ENCODE measurements around the gene STAC3. TPM values are rescaled to one million over a fixed set of nuclear protein-coding genes. Genes with fewer than 3 reads are reported as not detected.

Gene STAC3
- total RNA-seq, 6 experiments from 2014 or later = 0.21 to 1.1 (median 0.58) TPM

DNA sequence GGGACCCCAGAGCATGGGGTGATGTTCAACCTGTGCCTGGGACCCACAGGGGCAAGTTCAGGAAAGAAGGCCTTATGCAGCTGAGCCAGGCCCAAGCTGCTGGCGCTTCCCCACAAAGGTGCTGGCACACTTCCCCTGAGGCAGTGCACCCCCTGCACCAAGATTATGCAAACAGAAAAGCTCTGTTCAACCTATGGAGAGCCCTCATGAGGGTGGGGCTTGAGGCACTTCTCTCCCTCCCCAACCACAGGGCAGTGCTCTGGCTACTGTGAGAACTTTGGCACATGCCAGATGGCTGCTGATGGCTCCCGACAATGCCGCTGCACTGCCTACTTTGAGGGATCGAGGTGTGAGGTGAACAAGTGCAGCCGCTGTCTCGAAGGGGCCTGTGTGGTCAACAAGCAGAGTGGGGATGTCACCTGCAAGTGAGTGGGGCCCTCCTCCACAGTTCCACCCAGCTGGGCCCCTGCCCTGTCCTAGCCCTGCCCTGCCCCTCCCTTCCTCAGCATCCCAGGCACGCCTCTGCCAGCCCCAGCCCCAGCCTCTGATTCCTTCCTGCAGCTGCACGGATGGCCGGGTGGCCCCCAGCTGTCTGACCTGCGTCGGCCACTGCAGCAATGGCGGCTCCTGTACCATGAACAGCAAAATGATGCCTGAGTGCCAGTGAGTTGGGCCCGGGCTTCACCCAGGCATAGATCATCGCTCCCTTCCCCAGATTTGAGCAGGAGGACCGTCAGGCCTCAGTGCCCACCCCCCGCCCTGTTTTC lies 39.9 kb downstream of the STAC3 start:
- Mint-ChIP-seq H3K4me3 (no peak overlapping the region), H3K27me3 (ENCODE audit: insufficient read depth) (peaks cover 32% of the 10 kb centered on the region), H3K9me3 (no peaks in the 10 kb centered on the region; the same call in 1 of the 2 replicates), H3K27ac (peak overlapping the region; percentile 31), H3K4me1 (ENCODE audit: low read depth) (peaks cover 24% of the 10 kb centered on the region), H3K36me3 (ENCODE audit: low read depth) (peaks cover 18% of the 10 kb centered on the region; the same call in 1 of the 2 replicates)
- TF ChIP-seq, protein P1, sequence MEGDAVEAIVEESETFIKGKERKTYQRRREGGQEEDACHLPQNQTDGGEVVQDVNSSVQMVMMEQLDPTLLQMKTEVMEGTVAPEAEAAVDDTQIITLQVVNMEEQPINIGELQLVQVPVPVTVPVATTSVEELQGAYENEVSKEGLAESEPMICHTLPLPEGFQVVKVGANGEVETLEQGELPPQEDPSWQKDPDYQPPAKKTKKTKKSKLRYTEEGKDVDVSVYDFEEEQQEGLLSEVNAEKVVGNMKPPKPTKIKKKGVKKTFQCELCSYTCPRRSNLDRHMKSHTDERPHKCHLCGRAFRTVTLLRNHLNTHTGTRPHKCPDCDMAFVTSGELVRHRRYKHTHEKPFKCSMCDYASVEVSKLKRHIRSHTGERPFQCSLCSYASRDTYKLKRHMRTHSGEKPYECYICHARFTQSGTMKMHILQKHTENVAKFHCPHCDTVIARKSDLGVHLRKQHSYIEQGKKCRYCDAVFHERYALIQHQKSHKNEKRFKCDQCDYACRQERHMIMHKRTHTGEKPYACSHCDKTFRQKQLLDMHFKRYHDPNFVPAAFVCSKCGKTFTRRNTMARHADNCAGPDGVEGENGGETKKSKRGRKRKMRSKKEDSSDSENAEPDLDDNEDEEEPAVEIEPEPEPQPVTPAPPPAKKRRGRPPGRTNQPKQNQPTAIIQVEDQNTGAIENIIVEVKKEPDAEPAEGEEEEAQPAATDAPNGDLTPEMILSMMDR (IDR thresholded peaks at IDR 0.05) = no peak
- DNase-seq = no peak

DNA sequence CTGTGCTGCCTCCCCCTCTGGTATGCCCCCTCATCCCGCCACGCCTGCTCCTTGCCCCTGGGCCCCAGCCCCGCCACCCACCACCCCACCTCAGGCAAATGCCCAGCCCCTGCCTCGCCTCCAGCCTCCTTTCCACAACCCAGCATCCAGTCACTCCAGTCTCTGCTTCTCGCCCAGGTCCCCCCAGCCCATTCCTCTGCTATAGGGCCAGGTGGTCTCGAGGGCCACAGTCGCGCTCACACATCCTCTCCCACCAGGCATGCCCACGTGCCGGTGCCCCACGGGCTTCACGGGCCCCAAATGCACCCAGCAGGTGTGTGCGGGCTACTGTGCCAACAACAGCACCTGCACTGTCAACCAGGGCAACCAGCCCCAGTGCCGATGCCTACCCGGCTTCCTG lies 40.5 kb downstream of the STAC3 start:
- no peaks in the 10 kb centered on the region; the same call in 1 of the 2 replicates for H3K9me3 Mint-ChIP-seq
- TF ChIP-seq, protein P1 (IDR thresholded peaks at IDR 0.05) = no peak
- H3K4me1 Mint-ChIP-seq (ENCODE audit: low read depth) = peaks cover 18% of the 10 kb centered on the region
- peaks cover 23% of the 10 kb centered on the region; the same call in 1 of the 2 replicates for H3K36me3 Mint-ChIP-seq (ENCODE audit: low read depth)
- no peak overlapping the region for H3K4me3 Mint-ChIP-seq
- no peak overlapping the region for H3K27ac Mint-ChIP-seq
- no peak for DNase-seq
- peaks cover 26% of the 10 kb centered on the region for H3K27me3 Mint-ChIP-seq (ENCODE audit: insufficient read depth)

DNA sequence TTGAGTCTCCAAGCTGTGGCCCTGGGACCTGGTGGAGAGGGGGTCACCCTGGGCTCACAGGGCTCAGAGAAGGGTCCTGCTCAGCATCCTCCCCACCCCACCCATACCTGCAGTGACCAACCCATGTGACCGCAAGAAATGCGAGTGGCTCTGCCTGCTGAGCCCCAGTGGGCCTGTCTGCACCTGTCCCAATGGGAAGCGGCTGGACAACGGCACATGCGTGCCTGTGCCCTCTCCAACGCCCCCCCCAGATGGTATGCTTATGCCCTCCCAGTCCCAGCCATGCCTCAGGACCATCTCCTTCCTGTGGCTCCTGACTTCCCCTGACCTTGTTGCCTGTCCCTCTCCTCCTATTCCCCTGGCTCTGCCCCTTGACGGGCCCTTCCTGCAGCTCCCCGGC lies 41.1 kb downstream of the STAC3 start:
- no peak for DNase-seq
- 0 out of 2 replicates have a peak overlapping the region, but pooled peaks have one; percentile 11 for H3K4me3 Mint-ChIP-seq
- peak overlapping the region; percentile 25; the same call in 1 of the 2 replicates for H3K27ac Mint-ChIP-seq
- H3K27me3 Mint-ChIP-seq (ENCODE audit: insufficient read depth) = peaks cover 22% of the 10 kb centered on the region
- H3K9me3 Mint-ChIP-seq = no peaks in the 10 kb centered on the region; the same call in 1 of the 2 replicates
- peaks cover 23% of the 10 kb centered on the region; the same call in 1 of the 2 replicates for H3K36me3 Mint-ChIP-seq (ENCODE audit: low read depth)
- peaks cover 15% of the 10 kb centered on the region for H3K4me1 Mint-ChIP-seq (ENCODE audit: low read depth)
- TF ChIP-seq, protein P1 (IDR thresholded peaks at IDR 0.05) = no peak

DNA sequence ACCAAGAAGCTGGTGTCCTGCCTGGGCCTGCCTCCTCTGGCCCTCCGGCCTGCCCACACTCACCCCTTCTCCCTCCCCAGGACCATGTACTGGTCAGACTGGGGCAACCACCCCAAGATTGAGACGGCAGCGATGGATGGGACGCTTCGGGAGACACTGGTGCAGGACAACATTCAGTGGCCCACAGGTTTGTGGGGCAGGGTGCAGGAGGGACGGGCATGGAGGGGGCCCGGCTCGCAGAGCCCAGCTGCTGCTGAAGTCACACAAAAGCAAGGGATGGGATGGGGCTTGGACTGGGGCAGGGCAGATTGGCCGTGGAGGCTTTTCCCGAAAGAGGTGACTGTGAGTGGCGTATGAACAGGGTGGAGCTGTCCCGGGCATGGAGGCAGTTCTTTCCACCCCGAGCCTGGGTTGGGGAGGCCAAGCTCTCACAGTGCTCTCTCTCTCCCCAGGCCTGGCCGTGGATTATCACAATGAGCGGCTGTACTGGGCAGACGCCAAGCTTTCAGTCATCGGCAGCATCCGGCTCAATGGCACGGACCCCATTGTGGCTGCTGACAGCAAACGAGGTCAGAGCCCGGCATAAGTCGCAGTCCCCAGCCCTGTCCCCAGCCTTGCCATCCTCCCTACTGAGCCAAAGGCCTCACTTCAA lies 42.2 kb downstream of the STAC3 start:
- DNase-seq = no peak
- H3K4me3 Mint-ChIP-seq = no peak overlapping the region
- H3K9me3 Mint-ChIP-seq = no peaks in the 10 kb centered on the region; the same call in 1 of the 2 replicates
- peaks cover 19% of the 10 kb centered on the region; the same call in 1 of the 2 replicates for H3K36me3 Mint-ChIP-seq (ENCODE audit: low read depth)
- peaks cover 6% of the 10 kb centered on the region for H3K4me1 Mint-ChIP-seq (ENCODE audit: low read depth)
- H3K27me3 Mint-ChIP-seq (ENCODE audit: insufficient read depth) = peaks cover 13% of the 10 kb centered on the region
- TF ChIP-seq, protein P1 (IDR thresholded peaks at IDR 0.05) = no peak
- no peak overlapping the region; the same call in 1 of the 2 replicates for H3K27ac Mint-ChIP-seq

DNA sequence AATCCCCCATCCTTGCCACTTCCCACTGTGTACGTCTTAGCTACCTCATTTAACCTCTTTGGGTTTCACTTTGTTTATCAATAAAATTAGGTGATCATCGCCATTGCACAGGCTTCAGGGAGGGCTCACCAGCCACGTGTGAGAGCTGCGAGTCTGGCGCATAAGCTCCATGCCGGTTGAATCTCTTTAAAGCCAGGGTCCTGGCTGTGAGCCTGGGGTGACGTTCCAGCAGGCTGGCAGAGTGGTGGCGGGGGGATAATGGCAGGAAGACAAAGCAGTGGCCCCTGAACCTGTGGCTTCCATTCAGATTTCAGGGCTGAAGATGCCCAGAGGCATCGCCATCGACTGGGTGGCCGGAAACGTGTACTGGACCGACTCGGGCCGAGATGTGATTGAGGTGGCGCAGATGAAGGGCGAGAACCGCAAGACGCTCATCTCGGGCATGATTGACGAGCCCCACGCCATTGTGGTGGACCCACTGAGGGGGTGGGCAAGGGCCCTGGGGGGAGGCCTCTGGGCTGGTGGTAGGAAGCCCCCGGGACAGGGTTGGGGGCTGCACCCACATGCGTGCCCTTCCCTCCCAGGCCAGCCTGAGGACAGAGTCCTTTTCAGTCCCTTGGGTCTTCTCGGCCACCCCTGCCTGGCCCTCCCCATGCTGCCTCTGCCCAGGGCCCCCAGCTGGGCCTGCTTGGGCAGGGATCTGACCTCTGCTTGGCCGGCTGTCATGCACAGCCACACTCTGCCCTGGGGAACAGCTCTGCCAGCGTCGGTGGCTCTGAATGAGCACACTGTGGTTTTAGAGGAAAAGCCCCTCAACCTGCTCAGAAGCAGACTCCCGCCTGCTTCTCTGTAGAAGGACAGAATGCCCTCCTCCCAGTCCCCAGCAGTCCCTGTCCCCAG lies 43.0 kb downstream of the STAC3 start:
- Mint-ChIP-seq H3K4me3 (no peak overlapping the region), H3K9me3 (no peaks in the 10 kb centered on the region; the same call in 1 of the 2 replicates), H3K27me3 (ENCODE audit: insufficient read depth) (peaks cover 13% of the 10 kb centered on the region)

More for the DNA sequence above, 43.0 kb downstream of the STAC3 start:
- H3K4me1 Mint-ChIP-seq (ENCODE audit: low read depth) = no peaks in the 10 kb centered on the region
- TF ChIP-seq, protein P1 (IDR thresholded peaks at IDR 0.05) = no peak
- no peak for DNase-seq
- H3K27ac Mint-ChIP-seq = no peak overlapping the region; the same call in 1 of the 2 replicates
- peaks cover 13% of the 10 kb centered on the region; the same call in 1 of the 2 replicates for H3K36me3 Mint-ChIP-seq (ENCODE audit: low read depth)

Data from HFFc6 (cell line).